CMK (cell line): ENCODE measurements around the gene UBE2V1.
"Not testable (repeated sequence)": the region's sequence is repeated elsewhere in the genome, so short reads cannot be mapped to it uniquely, and the experiment has no call there.

ENCODE experiments used
- DNase-seq: peaks from one replicate; pipeline ENCODE4 v3.0.0-alpha.2; 2010; ENCODE audit warnings: low read depth

The UBE2V1 gene

GRCh38 chr20:50137702-50138101 lies 24.8 kb upstream of the UBE2V1 start:
- DNase-seq = not testable (repeated sequence)

GRCh38 chr20:50136822-50137599 lies 24.1 kb upstream of the UBE2V1 start:
- no peak for DNase-seq

GRCh38 chr20:50135157-50135556 lies 22.2 kb upstream of the UBE2V1 start:
- not testable (repeated sequence) for DNase-seq

GRCh38 chr20:50133474-50134217 lies 20.7 kb upstream of the UBE2V1 start:
- DNase-seq = no peak

- DNase-seq = no peak
These were observed 20.1 kb upstream of the UBE2V1 start for GRCh38 chr20:50133041-50133440.

GRCh38 chr20:50130995-50131394 lies 18.0 kb upstream of the UBE2V1 start:
- DNase-seq = no peak

- DNase-seq = no peak
These were observed 17.4 kb upstream of the UBE2V1 start for GRCh38 chr20:50130356-50130723.

- no peak for DNase-seq
These were observed 16.9 kb upstream of the UBE2V1 start for GRCh38 chr20:50129662-50130355.

GRCh38 chr20:50128520-50128905 lies 15.6 kb upstream of the UBE2V1 start:
- no peak for DNase-seq

- DNase-seq = no peak
These were observed 14.9 kb upstream of the UBE2V1 start for GRCh38 chr20:50127587-50128519.

- no peak for DNase-seq
These were observed 13.7 kb upstream of the UBE2V1 start for GRCh38 chr20:50126662-50127061.

- DNase-seq = no peak
These were observed 12.3 kb upstream of the UBE2V1 start for GRCh38 chr20:50125279-50125678.

GRCh38 chr20:50124496-50124895 lies 11.5 kb upstream of the UBE2V1 start:
- no peak for DNase-seq

- no peak for DNase-seq
These were observed 10.5 kb upstream of the UBE2V1 start for GRCh38 chr20:50123418-50123817.

GRCh38 chr20:50122763-50123162 lies 9.8 kb upstream of the UBE2V1 start:
- DNase-seq = no peak

GRCh38 chr20:50121858-50122271 lies 8.9 kb upstream of the UBE2V1 start:
- no peak for DNase-seq

GRCh38 chr20:50120935-50121693 lies 8.2 kb upstream of the UBE2V1 start:
- DNase-seq = no peak

- DNase-seq = no peak
These were observed 5.3 kb upstream of the UBE2V1 start for GRCh38 chr20:50118203-50118602.

- no peak for DNase-seq
These were observed 3.5 kb upstream of the UBE2V1 start for GRCh38 chr20:50116368-50116999.

- peak; percentile 94 for DNase-seq
These were observed 2.8 kb upstream of the UBE2V1 start for GRCh38 chr20:50115591-50116367.
